ENCODE results near the gene SP110. TPM values are rescaled to one million over a fixed set of nuclear protein-coding genes. Genes with fewer than 3 reads are reported as not detected.

The SP110 gene
- total and polyA plus RNA-seq, 7 donors: 3.4 to 15.9 (median 7.2) TPM

- WGBS, 3 donors: 64 to 86% (median 84%) methylated on average over 3 of the region's 3 CpGs
- Histone ChIP-seq H3K27ac (no peak overlapping the region), H3K36me3 (ENCODE audit: insufficient read depth in 1 of 2, low read depth in 1 of 2) (no peaks in the 10 kb centered on the region), H3K4me1 (no peaks in the 10 kb centered on the region), H3K4me3 (no peak overlapping the region), H3K9me3 (no peaks in the 10 kb centered on the region), H3K27me3 (ENCODE audit: insufficient read depth in 3 of 3, low read length in 2 of 3) (no peaks in the 10 kb centered on the region)
- TF ChIP-seq, protein P1, sequence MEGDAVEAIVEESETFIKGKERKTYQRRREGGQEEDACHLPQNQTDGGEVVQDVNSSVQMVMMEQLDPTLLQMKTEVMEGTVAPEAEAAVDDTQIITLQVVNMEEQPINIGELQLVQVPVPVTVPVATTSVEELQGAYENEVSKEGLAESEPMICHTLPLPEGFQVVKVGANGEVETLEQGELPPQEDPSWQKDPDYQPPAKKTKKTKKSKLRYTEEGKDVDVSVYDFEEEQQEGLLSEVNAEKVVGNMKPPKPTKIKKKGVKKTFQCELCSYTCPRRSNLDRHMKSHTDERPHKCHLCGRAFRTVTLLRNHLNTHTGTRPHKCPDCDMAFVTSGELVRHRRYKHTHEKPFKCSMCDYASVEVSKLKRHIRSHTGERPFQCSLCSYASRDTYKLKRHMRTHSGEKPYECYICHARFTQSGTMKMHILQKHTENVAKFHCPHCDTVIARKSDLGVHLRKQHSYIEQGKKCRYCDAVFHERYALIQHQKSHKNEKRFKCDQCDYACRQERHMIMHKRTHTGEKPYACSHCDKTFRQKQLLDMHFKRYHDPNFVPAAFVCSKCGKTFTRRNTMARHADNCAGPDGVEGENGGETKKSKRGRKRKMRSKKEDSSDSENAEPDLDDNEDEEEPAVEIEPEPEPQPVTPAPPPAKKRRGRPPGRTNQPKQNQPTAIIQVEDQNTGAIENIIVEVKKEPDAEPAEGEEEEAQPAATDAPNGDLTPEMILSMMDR (IDR thresholded peaks at IDR 0.05): no peak
- ATAC-seq: no peak
- intact Hi-C loops (cut with DNase I): no loop called here
- no peak for DNase-seq
Observed at GRCh38 chr2:230234122-230234722, 14.4 kb upstream of the SP110 start.

DNA sequence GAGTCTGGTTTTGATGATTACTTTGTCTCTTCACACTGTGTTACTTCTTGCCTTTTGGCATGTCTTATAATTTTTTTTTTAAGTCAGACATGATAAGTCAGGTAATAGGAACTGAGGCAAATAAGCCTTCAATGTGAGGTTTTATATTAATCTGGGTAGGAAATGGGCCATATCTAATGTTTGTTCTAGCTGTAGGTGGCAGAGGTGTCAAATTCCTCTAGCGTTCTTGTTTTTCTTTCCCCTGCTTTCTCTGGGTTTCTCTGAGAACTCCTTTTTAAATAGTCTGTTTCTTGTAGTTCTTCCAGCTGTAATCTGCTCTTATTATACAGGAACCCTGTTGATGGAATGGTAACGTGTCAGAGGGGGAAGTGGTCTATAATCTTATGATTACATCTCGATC lies 11.5 kb upstream of the SP110 start:
- no peaks in the 10 kb centered on the region for H3K4me1 ChIP-seq
- H3K4me3 ChIP-seq: no peak overlapping the region
- DNase-seq: no peak
- no peak for ATAC-seq
- WGBS, 3 donors: 65 to 71% (median 70%) methylated on average over 3 of the region's 3 CpGs
- TF ChIP-seq, protein P1 (IDR thresholded peaks at IDR 0.05): no peak
- H3K9me3 ChIP-seq: no peaks in the 10 kb centered on the region
- H3K36me3 ChIP-seq (ENCODE audit: insufficient read depth in 1 of 2, low read depth in 1 of 2): no peaks in the 10 kb centered on the region
- intact Hi-C loops (cut with DNase I): no loop called here
- H3K27ac ChIP-seq: no peak overlapping the region
- H3K27me3 ChIP-seq (ENCODE audit: insufficient read depth in 3 of 3, low read length in 2 of 3): no peaks in the 10 kb centered on the region

DNA sequence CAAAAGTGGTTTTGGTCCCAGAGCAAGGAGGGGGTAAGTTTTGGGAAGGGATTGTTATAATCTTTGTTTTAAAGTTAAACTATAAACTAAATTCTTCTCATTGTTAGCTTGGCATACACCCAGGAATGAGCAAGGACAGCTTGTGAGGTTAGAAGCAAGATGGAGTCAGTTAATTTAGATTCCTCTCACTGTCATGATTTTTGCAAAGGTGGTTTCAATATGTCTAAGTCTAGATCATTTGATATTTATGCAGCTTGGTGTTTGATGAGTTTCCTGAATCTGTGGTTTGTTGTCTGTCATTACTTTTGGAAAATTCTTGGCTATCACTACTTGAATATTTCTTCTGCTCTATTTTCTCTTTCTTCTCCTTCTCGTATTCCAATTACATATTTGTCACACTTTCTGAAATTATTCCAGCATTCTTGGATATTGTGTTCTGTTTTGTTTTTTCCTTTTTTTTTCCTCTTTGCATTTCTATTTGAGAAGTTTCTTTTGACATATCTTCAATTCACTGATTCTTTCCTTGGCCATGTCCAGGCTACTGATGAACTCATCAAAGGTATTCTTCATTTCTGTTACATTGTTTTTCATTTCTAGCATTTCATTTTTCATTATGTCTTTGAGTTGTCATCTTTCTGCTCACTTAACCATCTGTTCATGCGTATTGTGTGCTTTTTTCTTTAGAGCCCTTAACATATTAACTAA lies 10.9 kb upstream of the SP110 start:
- 66 to 85% (median 69%) methylated on average over 2 of the region's 2 CpGs for WGBS, 3 donors
- intact Hi-C loops (cut with DNase I): no loop called here
- no peaks in the 10 kb centered on the region for H3K4me1 ChIP-seq
- H3K4me3 ChIP-seq: no peak overlapping the region
- ATAC-seq (no peak), DNase-seq (no peak)
- no peak overlapping the region for H3K27ac ChIP-seq
- H3K9me3 ChIP-seq: no peaks in the 10 kb centered on the region
- no peaks in the 10 kb centered on the region for H3K36me3 ChIP-seq (ENCODE audit: insufficient read depth in 1 of 2, low read depth in 1 of 2)
- no peaks in the 10 kb centered on the region for H3K27me3 ChIP-seq (ENCODE audit: insufficient read depth in 3 of 3, low read length in 2 of 3)
- TF ChIP-seq, protein P1 (IDR thresholded peaks at IDR 0.05): no peak

GRCh38 chr2:230230087-230230486 lies 10.3 kb upstream of the SP110 start:
- WGBS, 3 donors: 93 to 95% (median 95%) methylated on average over 3 of the region's 3 CpGs
- H3K9me3 ChIP-seq: no peaks in the 10 kb centered on the region
- DNase-seq (no peak), ATAC-seq (no peak)
- TF ChIP-seq, protein P1 (IDR thresholded peaks at IDR 0.05): no peak
- intact Hi-C loops (cut with DNase I): no loop called here
- no peaks in the 10 kb centered on the region for H3K36me3 ChIP-seq (ENCODE audit: insufficient read depth in 1 of 2, low read depth in 1 of 2)
- H3K27ac ChIP-seq: no peak overlapping the region
- no peaks in the 10 kb centered on the region for H3K27me3 ChIP-seq (ENCODE audit: insufficient read depth in 3 of 3, low read length in 2 of 3)
- H3K4me1 ChIP-seq: no peaks in the 10 kb centered on the region
- no peak overlapping the region for H3K4me3 ChIP-seq

Data from psoas muscle (tissue), 8 donors.